CD4-positive, alpha-beta T cell treated with Interferon alpha-2 for 1 hour (primary cell): ENCODE data around the gene ZBTB20.

ENCODE experiments used
- DNase-seq, 2 donors: peaks; one replicate each; pipeline ENCODE4 v3.0.0-alpha.2; 2020 to 2022

Gene ZBTB20

DNA sequence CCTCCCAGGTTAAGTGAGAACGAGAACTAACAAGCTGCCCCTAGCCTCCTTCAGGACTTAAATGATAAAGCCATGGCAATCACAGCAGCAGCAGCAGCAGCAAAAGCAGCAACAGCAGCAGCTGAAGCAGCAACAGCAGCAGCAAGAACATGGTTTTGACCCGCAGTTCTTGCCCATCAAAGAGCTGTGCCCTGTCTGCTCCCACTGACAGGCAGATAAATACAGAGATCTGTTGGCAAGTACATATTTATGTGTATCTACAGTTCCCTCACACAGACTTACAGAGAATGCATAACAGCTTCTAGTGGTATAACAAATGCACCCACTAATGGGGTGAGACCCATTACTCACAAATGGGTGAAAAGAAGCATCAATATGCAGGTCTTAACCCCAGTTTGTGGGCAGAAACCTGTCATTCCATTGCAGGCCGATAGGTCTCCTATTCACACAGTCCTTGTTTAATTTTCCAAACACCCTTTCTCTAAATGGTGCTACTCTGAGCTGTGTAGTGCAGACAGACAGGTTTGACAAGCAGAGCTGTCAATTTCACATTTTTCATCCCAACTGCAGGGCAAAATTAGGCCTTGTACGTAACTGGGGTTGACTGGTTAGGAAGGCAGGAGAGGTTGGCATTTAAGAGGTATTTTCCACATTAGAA lies 537.0 kb downstream of the ZBTB20 start:
- no peak for DNase-seq

DNA sequence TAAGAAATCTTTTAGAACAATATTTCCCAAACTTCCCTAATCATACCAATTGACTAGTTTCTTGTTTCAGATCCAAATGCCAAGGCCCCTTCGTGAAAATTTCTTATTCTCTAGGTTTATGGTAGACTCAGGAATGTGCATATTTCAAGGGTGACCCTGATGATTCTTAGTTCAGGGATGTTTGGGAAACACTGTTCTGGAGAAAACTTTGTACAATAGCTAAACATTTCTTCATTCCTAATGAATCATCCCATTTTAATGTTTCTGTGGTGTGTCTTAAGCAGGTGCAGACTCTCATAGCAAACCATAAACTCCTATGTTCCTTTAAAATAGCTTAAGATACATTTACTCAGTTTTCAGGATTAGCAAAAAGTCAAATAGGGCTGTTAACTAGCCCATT lies 538.8 kb downstream of the ZBTB20 start:
- DNase-seq, result no peak

- no peak for DNase-seq
Observed at GRCh38 chr3:114606336-114606735, 540.8 kb downstream of the ZBTB20 start.

GRCh38 chr3:114600571-114600970 lies 546.5 kb downstream of the ZBTB20 start:
- DNase-seq, result no peak

DNA sequence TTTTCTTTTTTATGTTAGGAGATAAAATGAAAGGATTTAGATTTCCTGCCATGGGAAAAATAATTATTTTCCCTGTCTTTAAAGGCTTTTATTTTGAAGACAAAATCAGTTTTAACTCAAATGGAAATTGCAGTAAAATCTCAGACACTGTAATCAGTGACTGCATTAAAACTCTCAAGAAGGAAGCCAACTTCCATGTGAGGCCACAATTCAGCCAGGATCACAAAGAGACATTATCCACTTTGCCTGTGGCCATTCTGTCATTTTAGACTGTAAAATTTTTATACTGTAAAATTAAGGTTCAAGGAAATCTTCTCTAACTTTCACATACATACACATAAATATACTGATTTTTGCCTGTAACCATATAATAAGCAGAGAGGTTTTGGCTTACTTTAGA lies 549.2 kb downstream of the ZBTB20 start:
- DNase-seq, result no peak

DNA sequence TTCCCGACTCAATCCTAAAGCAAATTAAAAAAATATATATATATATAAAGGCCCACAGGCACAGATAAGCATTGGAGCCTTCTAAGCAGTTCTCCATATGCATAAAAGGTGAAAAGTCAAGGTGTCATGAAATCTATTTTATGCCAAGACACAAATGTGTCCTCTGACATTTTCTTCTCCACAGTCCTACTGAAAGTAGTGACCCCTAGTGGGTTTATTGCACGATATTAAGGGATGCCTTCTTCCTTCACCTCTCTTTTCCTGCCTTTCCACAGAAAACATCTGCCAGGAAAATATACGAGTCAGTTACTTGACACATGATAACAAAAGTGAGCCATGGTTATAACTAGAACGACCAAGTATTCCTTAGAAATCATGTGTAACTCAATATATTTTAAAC lies 550.1 kb downstream of the ZBTB20 start:
- DNase-seq, result no peak

- no peak for DNase-seq
Observed at GRCh38 chr3:114596147-114596546, 550.9 kb downstream of the ZBTB20 start.

GRCh38 chr3:114595522-114596028 lies 551.5 kb downstream of the ZBTB20 start:
- no peak for DNase-seq

- no peak for DNase-seq
Observed at GRCh38 chr3:114590309-114591047, 556.6 kb downstream of the ZBTB20 start.

GRCh38 chr3:114587986-114588385 lies 559.1 kb downstream of the ZBTB20 start:
- no peak for DNase-seq

DNA sequence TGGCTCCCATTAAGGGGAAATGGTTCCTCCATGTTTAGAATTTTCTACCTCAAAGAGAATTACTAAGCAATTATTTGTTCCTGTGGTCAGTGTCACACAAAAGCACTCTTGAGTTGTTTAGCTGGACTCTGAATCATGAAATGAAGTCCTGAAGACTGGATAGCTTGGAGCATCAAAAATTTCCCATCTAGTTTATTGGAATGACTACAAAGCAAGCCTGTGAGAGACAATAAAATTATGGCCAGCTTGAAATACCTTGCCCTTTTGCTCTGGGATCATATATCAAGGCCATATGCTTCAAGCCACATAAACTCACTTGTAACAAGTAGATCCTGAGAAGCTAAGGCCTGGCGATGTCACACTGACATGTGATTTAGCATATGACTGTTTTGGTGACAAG lies 561.0 kb downstream of the ZBTB20 start:
- DNase-seq, result no peak

DNA sequence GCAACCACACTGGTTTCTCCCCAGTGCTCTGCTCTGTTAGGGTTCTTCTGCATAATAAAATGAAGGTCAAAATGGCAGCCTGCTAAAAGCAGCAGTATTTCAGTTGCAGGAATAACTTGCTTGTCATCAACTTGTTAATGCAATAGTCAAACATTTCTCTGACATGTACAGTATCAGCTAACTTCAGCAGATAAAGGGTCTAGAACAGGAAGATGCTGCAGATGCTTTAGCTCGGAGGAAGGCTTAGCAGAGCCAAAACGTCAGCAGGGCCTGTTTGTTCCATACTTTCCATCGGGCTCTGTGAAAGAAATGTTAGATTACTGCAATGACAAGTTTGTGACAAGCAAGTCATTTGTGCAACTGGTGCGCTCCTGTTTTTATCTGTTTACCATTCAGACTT lies 561.4 kb downstream of the ZBTB20 start:
- no peak for DNase-seq

DNA sequence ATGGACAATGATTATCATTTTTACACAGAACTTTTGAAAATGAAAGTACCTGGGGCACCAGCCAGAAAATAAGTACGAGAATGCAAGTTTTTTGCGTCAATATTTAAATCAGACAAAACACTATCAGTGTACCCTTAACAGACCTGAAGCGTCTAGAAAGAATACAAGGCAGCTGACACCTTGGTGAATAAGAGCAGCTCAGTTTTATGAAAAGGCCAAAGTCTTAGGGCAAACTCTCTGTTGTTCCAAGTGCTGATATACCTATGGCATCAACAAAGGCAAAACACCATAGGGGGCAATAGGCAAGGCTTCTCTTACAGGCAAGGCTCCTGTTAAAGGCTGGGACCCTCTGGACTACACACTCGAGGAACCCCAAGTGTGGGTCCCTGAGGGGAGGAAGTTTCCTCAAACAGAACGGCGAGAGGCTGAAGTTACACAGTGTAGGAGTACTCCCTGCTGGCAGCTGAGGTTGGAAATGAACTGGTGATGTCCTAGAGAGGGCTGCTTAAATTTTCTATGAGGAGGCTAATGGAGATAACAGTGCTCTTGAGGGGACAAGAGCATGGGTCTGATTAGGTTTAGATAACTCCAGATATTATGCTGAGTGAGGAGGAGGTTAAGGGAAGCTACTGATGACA lies 562.2 kb downstream of the ZBTB20 start:
- no peak for DNase-seq

- DNase-seq, result no peak
Observed at GRCh38 chr3:114582929-114583328, 564.2 kb downstream of the ZBTB20 start.

DNA sequence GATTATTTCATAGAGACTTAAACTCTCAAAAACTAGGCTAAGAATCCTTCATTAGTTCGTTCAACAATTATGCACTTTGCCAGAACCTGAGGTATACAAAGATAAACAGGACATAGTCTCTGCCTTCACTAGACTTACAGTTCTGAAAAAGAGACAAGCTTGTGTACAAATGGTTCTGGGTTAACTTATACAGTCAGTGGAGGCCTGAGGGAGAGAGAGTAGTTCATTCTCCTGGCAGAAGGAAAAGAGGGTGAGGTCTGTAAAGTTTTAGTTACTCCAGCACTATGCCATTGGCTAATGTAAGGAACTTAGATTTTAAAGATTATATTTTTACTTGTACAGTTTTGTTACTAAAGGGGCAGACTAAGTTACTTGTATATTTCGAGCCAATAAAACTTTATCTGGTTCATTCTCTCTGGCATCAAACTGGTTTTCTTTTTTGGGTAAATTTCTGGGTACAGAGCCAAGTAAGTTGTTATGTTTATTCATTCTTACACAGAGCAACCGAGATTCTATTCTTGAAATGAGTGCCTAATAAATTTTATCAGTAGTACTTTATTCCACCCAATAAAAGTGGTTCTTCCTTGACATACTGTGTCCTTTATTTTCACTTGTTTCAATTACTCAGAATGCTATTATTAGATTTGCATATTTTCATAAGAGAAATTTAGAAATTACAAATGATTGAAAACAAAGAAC lies 574.6 kb downstream of the ZBTB20 start:
- DNase-seq, result no peak

DNA sequence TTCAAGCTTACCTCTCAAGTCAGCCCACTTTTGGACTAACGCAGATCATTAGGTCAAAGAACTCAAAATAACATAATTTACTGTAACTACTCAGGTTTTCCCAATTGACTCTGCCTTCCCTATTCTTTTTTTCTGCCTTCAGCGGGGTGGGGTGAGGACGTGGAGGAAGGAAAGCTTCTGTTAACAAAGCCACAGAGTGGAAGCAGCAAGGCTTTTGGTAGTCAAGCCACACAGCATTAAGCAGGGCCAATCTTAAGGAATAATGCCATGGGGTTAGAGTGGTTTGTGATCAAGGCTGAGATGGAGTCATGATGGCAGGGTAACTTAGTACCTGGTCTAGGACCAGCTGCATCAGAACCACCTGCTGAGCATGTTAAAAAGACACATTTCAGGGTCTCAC lies 575.7 kb downstream of the ZBTB20 start:
- DNase-seq, result no peak

- DNase-seq, result no peak
Observed at GRCh38 chr3:114569186-114569585, 577.9 kb downstream of the ZBTB20 start.

GRCh38 chr3:114567771-114568170 lies 579.3 kb downstream of the ZBTB20 start:
- no peak for DNase-seq

- no peak for DNase-seq
Observed at GRCh38 chr3:114566767-114567166, 580.3 kb downstream of the ZBTB20 start.

DNA sequence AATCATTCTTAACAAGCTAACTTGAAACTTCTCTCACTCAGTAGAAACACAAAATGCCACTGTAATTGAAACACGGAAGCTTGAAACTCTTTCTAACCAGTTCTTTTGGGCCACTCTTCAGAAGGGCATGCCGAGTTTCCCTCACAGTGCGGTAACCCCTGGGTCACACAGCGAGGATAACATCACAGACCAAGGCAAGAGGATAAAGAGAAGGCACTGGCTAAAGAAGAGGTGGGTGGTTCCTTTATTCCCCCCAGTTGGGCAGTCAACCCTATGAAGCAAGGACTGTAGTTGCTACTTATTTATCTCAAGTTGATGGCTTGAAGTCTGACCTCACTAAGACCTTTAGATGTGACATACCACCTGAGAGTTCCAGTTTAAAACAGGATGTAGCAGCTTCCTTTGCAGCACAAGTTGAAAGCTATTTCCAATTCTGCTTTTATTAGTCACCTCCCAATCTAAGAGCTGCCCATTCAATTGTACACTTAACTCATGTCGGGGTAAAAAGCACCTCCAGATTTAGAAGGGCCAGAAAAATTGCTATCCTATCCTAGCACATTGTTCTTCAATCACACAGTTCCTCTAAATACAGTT lies 580.8 kb downstream of the ZBTB20 start:
- DNase-seq, result no peak

DNA sequence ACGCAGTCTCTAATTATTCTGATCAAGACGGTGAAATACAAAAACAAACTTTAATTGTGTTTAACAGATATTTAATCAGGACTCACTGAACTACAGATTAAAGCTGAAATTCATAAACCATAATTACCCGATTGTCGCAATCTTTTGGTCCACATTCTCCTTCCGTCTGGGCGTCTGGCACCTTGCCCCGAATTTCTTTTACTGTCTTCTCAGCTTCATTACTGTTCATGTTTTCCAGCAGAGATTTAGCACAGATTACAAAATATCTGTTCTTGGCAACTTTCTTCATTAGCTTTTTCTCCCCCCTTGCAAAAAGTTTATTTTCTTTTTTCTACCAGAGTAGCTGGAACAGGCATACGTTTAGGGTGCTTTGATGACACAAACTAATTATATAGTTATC lies 581.9 kb downstream of the ZBTB20 start:
- no peak for DNase-seq

- no peak for DNase-seq
Observed at GRCh38 chr3:114563720-114564119, 583.4 kb downstream of the ZBTB20 start.

- DNase-seq, result no peak
Observed at GRCh38 chr3:114562557-114562956, 584.5 kb downstream of the ZBTB20 start.
